GM12892 (cell line): Measurements from ENCODE around the gene GRIP2.

ENCODE experiments used
- POLR2A ChIP-seq: IDR thresholded peaks from 2 replicates; pipeline ENCODE4 v1.6.1; 2011; ENCODE audit warnings: low read depth, low read length, control low read depth
- POLR2AphosphoS5 ChIP-seq: IDR thresholded peaks from 2 replicates; pipeline ENCODE4 v1.6.1; 2011; ENCODE audit warnings: low read depth, low read length, control low read depth

GRCh38 chr3:14507305-14507741 is 32.8 kb downstream of the GRIP2 start:
- TF ChIP-seq POLR2A (no peak), POLR2AphosphoS5 (no peak)
